ENCODE data around the gene TBC1D2B.

Gene TBC1D2B

GRCh38 chr15:78024883-78025282 lies 52.6 kb downstream of the TBC1D2B start:
- no peak overlapping the region for H3K4me3 ChIP-seq (replicated peaks; ENCODE audit: low read depth, low read length)
- DNase-seq (ENCODE audit: extremely low read depth, low read depth) = no peak
- TF ChIP-seq CTCF (IDR thresholded peaks at IDR 0.05; ENCODE audit: low read depth, low read length, missing control alignments) = no peak

GRCh38 chr15:78024519-78024870 lies 53.0 kb downstream of the TBC1D2B start:
- TF ChIP-seq CTCF (IDR thresholded peaks at IDR 0.05; ENCODE audit: low read depth, low read length, missing control alignments) = no peak
- H3K4me3 ChIP-seq (replicated peaks; ENCODE audit: low read depth, low read length) = no peak overlapping the region
- no peak for DNase-seq (ENCODE audit: extremely low read depth, low read depth)

- no peak for DNase-seq (ENCODE audit: extremely low read depth, low read depth)
- TF ChIP-seq CTCF (IDR thresholded peaks at IDR 0.05; ENCODE audit: low read depth, low read length, missing control alignments) = no peak
Observed at GRCh38 chr15:78023865-78024518, 53.5 kb downstream of the TBC1D2B start.

GRCh38 chr15:78023081-78023665 lies 54.3 kb downstream of the TBC1D2B start:
- H3K4me3 ChIP-seq (replicated peaks; ENCODE audit: low read depth, low read length) = no peak overlapping the region
- no peak for TF ChIP-seq CTCF (IDR thresholded peaks at IDR 0.05; ENCODE audit: low read depth, low read length, missing control alignments)
- no peak for DNase-seq (ENCODE audit: extremely low read depth, low read depth)

More at GRCh38 chr15:78023865-78024518, 53.5 kb downstream of the TBC1D2B start:
- H3K4me3 ChIP-seq (replicated peaks; ENCODE audit: low read depth, low read length) = no peak overlapping the region

GRCh38 chr15:78021761-78022160 lies 55.8 kb downstream of the TBC1D2B start:
- no peak overlapping the region for H3K4me3 ChIP-seq (replicated peaks; ENCODE audit: low read depth, low read length)
- DNase-seq (ENCODE audit: extremely low read depth, low read depth) = no peak
- no peak for TF ChIP-seq CTCF (IDR thresholded peaks at IDR 0.05; ENCODE audit: low read depth, low read length, missing control alignments)

GRCh38 chr15:78020007-78020406 lies 57.5 kb downstream of the TBC1D2B start:
- H3K4me3 ChIP-seq (replicated peaks; ENCODE audit: low read depth, low read length) = no peak overlapping the region
- no peak for DNase-seq (ENCODE audit: extremely low read depth, low read depth)
- no peak for TF ChIP-seq CTCF (IDR thresholded peaks at IDR 0.05; ENCODE audit: low read depth, low read length, missing control alignments)

Measured in HFF-Myc (cell line).